Esophagus muscularis mucosa (tissue), 4 donors: ENCODE results near the gene PMAIP1.

Source experiments
- EP300 ChIP-seq: sonication (generic); formaldehyde crosslinking; IDR thresholded peaks from one replicate; pipeline ENCODE4 v1.6.1; 2017; ENCODE audit warnings: antibody characterized with exemption
- POLR2A ChIP-seq: fragments of 450-650 bp; IDR thresholded peaks from one replicate; pipeline ENCODE4 v1.6.1; 2017; ENCODE audit warnings: antibody characterized with exemption, moderate library complexity, mild to moderate bottlenecking, low read depth
- TF ChIP-seq, protein P1 (sequence below), 3 experiments: fragments of 200-600 bp in 2 of 3; fragments of 450-650 bp in 1 of 3; sonication (generic) in 2 of 3; IDR thresholded peaks; one replicate each; pipeline ENCODE4 v1.5.1; 2017 to 2019; ENCODE audit warnings: antibody characterized with exemption in 3 of 3, mild to moderate bottlenecking in 2 of 3, moderate library complexity in 1 of 3

- TF ChIP-seq, protein P1, sequence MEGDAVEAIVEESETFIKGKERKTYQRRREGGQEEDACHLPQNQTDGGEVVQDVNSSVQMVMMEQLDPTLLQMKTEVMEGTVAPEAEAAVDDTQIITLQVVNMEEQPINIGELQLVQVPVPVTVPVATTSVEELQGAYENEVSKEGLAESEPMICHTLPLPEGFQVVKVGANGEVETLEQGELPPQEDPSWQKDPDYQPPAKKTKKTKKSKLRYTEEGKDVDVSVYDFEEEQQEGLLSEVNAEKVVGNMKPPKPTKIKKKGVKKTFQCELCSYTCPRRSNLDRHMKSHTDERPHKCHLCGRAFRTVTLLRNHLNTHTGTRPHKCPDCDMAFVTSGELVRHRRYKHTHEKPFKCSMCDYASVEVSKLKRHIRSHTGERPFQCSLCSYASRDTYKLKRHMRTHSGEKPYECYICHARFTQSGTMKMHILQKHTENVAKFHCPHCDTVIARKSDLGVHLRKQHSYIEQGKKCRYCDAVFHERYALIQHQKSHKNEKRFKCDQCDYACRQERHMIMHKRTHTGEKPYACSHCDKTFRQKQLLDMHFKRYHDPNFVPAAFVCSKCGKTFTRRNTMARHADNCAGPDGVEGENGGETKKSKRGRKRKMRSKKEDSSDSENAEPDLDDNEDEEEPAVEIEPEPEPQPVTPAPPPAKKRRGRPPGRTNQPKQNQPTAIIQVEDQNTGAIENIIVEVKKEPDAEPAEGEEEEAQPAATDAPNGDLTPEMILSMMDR (IDR thresholded peaks at IDR 0.05): no peak
- no peak for TF ChIP-seq POLR2A
- no peak for TF ChIP-seq EP300
These were observed 21.2 kb upstream of the PMAIP1 start for GRCh38 chr18:59878644-59879043.
